Ascending aorta (tissue), 2 donors: ENCODE data around the gene FMN2. TPM values are rescaled to one million over a fixed set of nuclear protein-coding genes. Genes with fewer than 3 reads are reported as not detected.
A peak's percentile ranks its signal among the peaks of the same experiment; 100 is the strongest.

ENCODE experiments used
- DNase-seq, 2 donors: peaks; one replicate each; pipeline ENCODE4 v3.0.0-alpha.2; 2019; ENCODE audit warnings: low spot score in 2 of 2
- H3K27ac ChIP-seq, 2 donors: fragments of 200-600 bp; sonication (generic); one replicate each; pipeline ENCODE4 v1.5.1; 2016 to 2017; ENCODE audit warnings: mild to moderate bottlenecking in 1 of 2
- H3K27me3 ChIP-seq: fragments of 200-600 bp; sonication (generic); one replicate; pipeline ENCODE4 v1.5.1; 2017
- H3K36me3 ChIP-seq, 2 donors: fragments of 200-600 bp; sonication (generic); one replicate each; pipeline ENCODE4 v1.5.1; 2016
- H3K4me1 ChIP-seq, 2 donors: fragments of 200-600 bp; sonication (generic); one replicate each; pipeline ENCODE4 v1.5.1; 2016 to 2017; ENCODE audit warnings: mild to moderate bottlenecking in 1 of 2
- H3K4me3 ChIP-seq, 2 donors: fragments of 200-600 bp; sonication (generic); one replicate each; pipeline ENCODE4 v1.5.1; 2016 to 2017; ENCODE audit warnings: mild to moderate bottlenecking in 1 of 2
- H3K9me3 ChIP-seq, 2 donors: fragments of 200-600 bp; sonication (generic); one replicate each; pipeline ENCODE4 v1.5.1; 2016
- CTCF ChIP-seq, 3 experiments: fragments of 200-600 bp in 2 of 3; fragments of 450-650 bp in 1 of 3; sonication (generic) in 2 of 3; IDR thresholded peaks; one replicate each; pipeline ENCODE4 v1.5.1; 2016 to 2019; ENCODE audit warnings: antibody characterized with exemption in 3 of 3, mild to moderate bottlenecking in 1 of 3, moderate library complexity in 1 of 3
- intact Hi-C: fragments of 100-400 bp; cut with DNase I; formaldehyde crosslinking; loops from one replicate; pipeline ENCODE4 v1.15.1; 2023
- total RNA-seq: library from RNA; depleted of rRNA; stranded (reverse); fragments of >200 nt; gene quantifications from one replicate; pipeline ENCODE4 v1.1.0, GENCODE V29; 2016

FMN2 gene
- total RNA-seq, 1 donor from 2014 or later, result not detected

DNA sequence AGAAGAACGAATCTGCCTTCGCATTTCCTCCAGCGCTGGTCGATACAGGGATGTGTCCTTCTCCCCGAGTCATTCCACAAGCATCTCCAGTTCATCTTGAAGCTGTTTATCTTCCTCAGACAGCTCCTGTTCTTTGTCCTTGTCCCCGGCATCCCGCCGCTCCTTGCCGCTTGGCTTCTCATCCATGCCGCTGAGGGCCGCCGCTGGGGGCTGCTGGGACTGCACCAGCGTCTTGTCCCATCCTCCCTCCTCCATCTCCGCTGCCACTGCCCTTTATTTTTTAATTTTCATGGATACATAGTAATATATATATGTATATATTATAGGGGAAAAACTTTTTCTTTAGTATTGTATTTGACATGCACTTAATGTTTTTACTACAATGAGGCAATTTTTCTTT lies 53.4 kb downstream of the FMN2 start:
- Histone ChIP-seq H3K36me3 (no peaks in the 10 kb centered on the region), H3K9me3 (no peaks in the 10 kb centered on the region), H3K4me1 (no peaks in the 10 kb centered on the region), H3K27ac (no peak overlapping the region), H3K4me3 (no peak overlapping the region), H3K27me3 (no peaks in the 10 kb centered on the region)
- TF ChIP-seq CTCF (IDR thresholded peaks at IDR 0.05), result no peak
- no peak for DNase-seq
- intact Hi-C loops, result no loop called here

DNA sequence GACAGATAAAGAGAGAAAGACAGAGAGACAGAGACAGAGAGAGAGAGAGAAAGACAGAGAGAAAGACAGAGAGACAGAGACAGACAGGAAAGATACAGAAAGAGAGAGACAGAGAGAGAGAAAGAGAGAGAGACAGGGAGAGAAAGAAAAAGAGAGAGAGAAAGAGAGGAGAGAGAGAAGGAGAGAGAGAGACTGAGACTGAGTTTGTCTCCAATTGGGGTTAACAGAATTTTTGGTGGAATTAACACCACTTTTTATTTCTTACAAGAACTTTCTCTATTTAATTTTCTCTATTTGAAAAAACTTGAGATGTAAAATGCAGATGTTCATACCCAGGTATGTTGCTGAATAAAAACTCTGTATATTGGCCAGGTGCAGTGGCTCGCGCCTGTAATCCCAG lies 56.6 kb downstream of the FMN2 start:
- no peak for DNase-seq
- H3K27ac ChIP-seq, result no peak overlapping the region
- no peaks in the 10 kb centered on the region for H3K9me3 ChIP-seq
- no peak for TF ChIP-seq CTCF (IDR thresholded peaks at IDR 0.05)
- intact Hi-C loops, result no loop called here
- no peaks in the 10 kb centered on the region for H3K4me1 ChIP-seq
- H3K36me3 ChIP-seq, result no peaks in the 10 kb centered on the region
- no peaks in the 10 kb centered on the region for H3K27me3 ChIP-seq
- H3K4me3 ChIP-seq, result no peak overlapping the region

DNA sequence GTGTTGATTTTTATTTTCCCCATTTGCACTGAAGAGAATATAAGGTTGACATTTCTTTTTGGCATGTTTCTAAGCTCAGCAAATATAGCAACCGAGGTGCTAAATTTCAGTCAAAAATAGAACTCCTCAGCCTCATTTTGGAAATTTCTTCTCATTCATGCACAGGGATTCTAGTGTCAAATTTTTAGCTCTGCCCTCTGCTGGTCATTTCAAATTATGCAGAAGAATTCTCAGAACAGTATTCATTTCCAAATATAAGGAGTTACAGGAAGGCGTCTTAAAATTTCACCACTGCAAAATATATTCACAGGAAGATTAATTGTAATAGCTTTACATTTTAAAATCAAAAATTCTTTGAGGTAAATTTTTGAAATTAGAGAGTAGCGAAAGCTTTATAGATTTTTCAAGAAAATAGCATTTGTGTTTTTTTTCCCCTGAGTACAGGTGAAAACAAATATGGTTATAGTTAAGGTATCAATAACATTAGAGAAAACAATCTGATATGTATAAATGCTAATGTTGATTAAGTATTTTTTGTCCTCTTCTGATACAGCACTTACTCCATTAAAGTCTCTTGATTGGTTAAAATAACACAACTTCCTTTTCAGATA lies 57.9 kb downstream of the FMN2 start:
- intact Hi-C loops, result no loop called here
- DNase-seq, result no peak
- H3K27ac ChIP-seq, result no peak overlapping the region
- H3K4me3 ChIP-seq, result no peak overlapping the region
- no peaks in the 10 kb centered on the region for H3K27me3 ChIP-seq
- peak; percentile 6 to 33 (median 30) for TF ChIP-seq CTCF (IDR thresholded peaks at IDR 0.05)
- no peaks in the 10 kb centered on the region for H3K4me1 ChIP-seq
- no peaks in the 10 kb centered on the region for H3K36me3 ChIP-seq
- H3K9me3 ChIP-seq, result no peaks in the 10 kb centered on the region

GRCh38 chr1:240151136-240151735 lies 59.6 kb downstream of the FMN2 start:
- Histone ChIP-seq H3K36me3 (no peaks in the 10 kb centered on the region), H3K27ac (no peak overlapping the region), H3K4me1 (no peaks in the 10 kb centered on the region), H3K4me3 (no peak overlapping the region), H3K27me3 (no peaks in the 10 kb centered on the region), H3K9me3 (no peaks in the 10 kb centered on the region)
- intact Hi-C loops, result no loop called here
- no peak for TF ChIP-seq CTCF (IDR thresholded peaks at IDR 0.05)
- DNase-seq, result no peak

GRCh38 chr1:240152611-240153297 lies 61.1 kb downstream of the FMN2 start:
- Histone ChIP-seq H3K36me3 (no peaks in the 10 kb centered on the region), H3K4me1 (no peaks in the 10 kb centered on the region), H3K27ac (no peak overlapping the region), H3K27me3 (no peaks in the 10 kb centered on the region), H3K4me3 (no peak overlapping the region), H3K9me3 (no peaks in the 10 kb centered on the region)
- TF ChIP-seq CTCF (IDR thresholded peaks at IDR 0.05), result no peak
- intact Hi-C loops, result no loop called here
- DNase-seq, result no peak
